Measurements from ENCODE around the gene TRAM1L1.

Gene TRAM1L1

GRCh38 chr4:117084866-117085701, at the start of gene TRAM1L1:
Gene TRAM1L1, minus strand, starts transcription at chr4:117085576. Its CDS starts 183 bp downstream, at chr4:117085393.
- DNase-seq, result peak; percentile 27

GRCh38 chr4:117134386-117134785, 49.0 kb upstream of the TRAM1L1 start:
- DNase-seq, result peak; percentile 3

DNA sequence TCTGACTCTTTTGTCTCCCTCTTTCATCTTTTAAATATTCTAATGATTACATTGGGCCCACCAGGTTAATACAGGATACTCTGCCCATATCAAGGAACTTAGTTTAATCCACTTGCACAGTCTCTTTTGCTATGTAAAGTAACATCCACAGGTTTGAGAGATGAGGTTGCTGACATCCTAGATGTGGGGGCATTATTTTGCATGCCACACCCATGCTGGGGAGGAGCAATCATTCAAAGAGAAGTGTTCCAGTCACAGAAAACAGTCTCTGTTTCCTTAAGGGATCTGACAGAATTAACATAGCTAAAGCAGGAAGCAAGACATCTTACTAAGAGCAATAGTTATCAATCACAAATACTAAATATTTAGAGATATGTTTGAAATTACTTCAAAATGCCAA, 11.5 kb upstream of the TRAM1L1 start:
- no peak for DNase-seq

DNA sequence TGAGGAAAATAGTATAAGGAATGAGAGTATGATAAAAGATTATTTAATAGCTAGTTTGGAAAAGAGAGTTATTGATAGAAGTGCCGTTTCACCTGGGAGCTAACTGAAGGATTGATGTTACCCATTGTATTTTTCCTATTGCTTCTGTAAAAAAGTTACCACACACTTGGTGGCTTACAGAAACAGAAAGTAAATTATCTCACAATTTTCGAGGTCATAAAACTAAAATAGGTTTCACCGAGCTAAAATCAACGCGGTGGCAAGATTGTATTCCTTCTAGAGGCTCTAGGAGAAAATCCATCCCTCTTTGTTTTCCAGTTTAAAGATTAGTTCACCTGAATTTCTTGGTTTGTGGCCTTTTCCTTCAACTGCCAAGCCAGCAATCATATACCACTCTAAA, 11.1 kb upstream of the TRAM1L1 start:
- no peak for DNase-seq

GRCh38 chr4:117093571-117093970, 8.2 kb upstream of the TRAM1L1 start:
- no peak for DNase-seq

GRCh38 chr4:117077760-117078159, 7.6 kb downstream of the TRAM1L1 start:
- DNase-seq, result no peak

DNA sequence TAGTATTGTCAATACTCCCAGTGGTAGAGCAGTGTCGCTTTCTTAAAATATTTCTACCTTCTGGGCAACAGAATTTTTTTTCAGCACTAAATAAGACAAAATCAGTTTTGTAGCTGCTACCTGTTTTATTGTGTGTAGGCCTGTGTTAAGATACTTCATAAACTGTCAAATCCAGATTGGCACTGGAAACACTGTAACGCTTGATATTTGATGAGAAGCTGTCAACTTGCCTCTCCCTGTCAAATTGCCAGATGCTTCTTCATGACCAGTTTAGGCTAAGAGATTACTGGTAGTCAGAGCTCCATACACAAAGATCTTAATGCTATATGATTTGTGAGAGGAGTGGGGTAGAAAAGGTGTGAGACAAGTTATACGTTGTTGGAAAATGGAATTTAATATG, 17.3 kb downstream of the TRAM1L1 start:
- no peak for DNase-seq

GRCh38 chr4:117063961-117064696, 21.2 kb downstream of the TRAM1L1 start:
- no peak for DNase-seq

DNA sequence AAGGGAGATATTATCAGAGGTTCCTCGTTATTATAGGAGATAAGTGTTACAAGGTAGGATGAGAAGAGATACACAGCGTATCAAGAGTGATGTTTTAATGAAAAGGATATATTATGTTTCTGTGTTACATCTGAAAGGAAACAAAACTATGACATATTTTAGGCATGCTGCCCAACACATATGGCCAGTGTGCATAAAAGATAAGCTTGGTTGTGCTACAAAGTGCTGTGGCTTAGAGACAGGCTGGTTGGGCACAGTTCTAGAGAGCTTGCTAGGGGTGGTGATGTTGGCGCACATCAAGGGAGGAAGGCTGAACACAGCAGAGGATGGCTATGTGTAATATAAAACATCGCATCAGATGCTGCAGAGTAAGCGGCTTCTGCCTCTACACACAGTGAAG, 42.4 kb downstream of the TRAM1L1 start:
- no peak for DNase-seq
